Activated CD4-positive, alpha-beta T cell treated with anti-CD3 and anti-CD28 coated beads, Interleukin-2, amount 50 U/mL, for 1 hour (primary cell): ENCODE measurements around the gene TRIM8.

Experiments
- DNase-seq: peaks from one replicate; pipeline ENCODE4 v3.0.0-alpha.2; 2020

The TRIM8 gene

GRCh38 chr10:102616066-102616770, 28.1 kb upstream of the TRIM8 start:
- DNase-seq, result no peak

- DNase-seq, result no peak
Observed at GRCh38 chr10:102617041-102617440, 27.2 kb upstream of the TRIM8 start.

- DNase-seq, result no peak
Observed at GRCh38 chr10:102617816-102618215, 26.5 kb upstream of the TRIM8 start.

GRCh38 chr10:102619281-102619981, 24.8 kb upstream of the TRIM8 start:
- no peak for DNase-seq

- DNase-seq, result no peak
Observed at GRCh38 chr10:102620138-102620590, 24.1 kb upstream of the TRIM8 start.

- no peak for DNase-seq
Observed at GRCh38 chr10:102620591-102621442, 23.5 kb upstream of the TRIM8 start.

GRCh38 chr10:102621443-102622325, 22.6 kb upstream of the TRIM8 start:
- no peak for DNase-seq

GRCh38 chr10:102624094-102624493, 20.2 kb upstream of the TRIM8 start:
- DNase-seq, result no peak

- no peak for DNase-seq
Observed at GRCh38 chr10:102624751-102625645, 19.3 kb upstream of the TRIM8 start.

- no peak for DNase-seq
Observed at GRCh38 chr10:102626026-102626685, 18.1 kb upstream of the TRIM8 start.

- DNase-seq, result no peak
Observed at GRCh38 chr10:102627291-102627735, 17.0 kb upstream of the TRIM8 start.

GRCh38 chr10:102627736-102628293, 16.5 kb upstream of the TRIM8 start:
- DNase-seq, result no peak

- DNase-seq, result no peak
Observed at GRCh38 chr10:102628451-102628911, 15.8 kb upstream of the TRIM8 start.

- DNase-seq, result no peak
Observed at GRCh38 chr10:102629661-102630614, 14.3 kb upstream of the TRIM8 start.

GRCh38 chr10:102630663-102631062, 13.6 kb upstream of the TRIM8 start:
- DNase-seq, result no peak

- no peak for DNase-seq
Observed at GRCh38 chr10:102631525-102632393, 12.5 kb upstream of the TRIM8 start.

- DNase-seq, result no peak
Observed at GRCh38 chr10:102632394-102633111, 11.7 kb upstream of the TRIM8 start.
